ENCODE data around the gene RTEL1.

The RTEL1 gene

DNA sequence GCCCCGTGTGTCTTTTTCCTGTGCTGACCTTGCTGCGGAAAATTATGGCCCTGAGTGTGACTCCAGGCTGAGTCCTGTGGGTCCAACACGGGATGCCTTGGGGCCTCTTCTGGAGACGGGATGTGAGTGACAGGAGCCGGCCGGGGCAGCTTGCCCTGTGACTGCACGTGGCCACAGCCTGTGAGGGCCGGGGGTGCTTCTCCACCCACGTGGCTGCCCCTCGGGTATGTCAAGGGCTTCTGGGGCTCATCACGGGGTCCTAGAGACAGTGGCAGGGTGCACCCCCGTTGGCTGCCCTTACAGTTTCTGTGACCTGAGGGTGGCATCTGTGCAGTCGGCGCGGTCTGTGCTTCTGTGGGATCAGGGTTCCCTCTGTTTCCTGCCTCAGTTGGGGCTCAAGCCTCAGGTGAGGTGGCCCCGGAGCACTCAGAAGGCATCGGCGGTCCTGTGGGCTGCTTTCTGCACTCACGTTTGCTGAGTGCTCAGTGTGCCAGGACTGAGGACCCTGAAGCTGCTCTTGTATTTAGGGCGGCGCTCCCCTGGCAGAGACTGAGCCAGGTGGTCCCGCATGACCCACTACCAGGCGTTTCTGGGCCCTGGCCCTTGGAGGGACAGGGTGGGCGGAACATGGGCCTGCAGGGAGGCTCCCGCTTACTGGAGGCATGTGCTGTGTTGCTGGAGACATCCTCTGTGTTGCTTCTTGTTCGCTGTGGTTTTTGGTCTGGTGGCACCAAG, 5.4 kb downstream of the RTEL1 start:
- peaks cover 16 to 83% (median 63%) of the 10 kb centered on the region in 3 donors for H3K36me3 ChIP-seq
- no peaks in the 10 kb centered on the region for H3K9me3 ChIP-seq
- H3K4me1 ChIP-seq: peaks cover 0 to 19% (median 11%) of the 10 kb centered on the region in 4 donors
- intact Hi-C loops (cut with DNase I; ENCODE audit: low total_unique reads): no loop called here
- TF ChIP-seq, protein P1, sequence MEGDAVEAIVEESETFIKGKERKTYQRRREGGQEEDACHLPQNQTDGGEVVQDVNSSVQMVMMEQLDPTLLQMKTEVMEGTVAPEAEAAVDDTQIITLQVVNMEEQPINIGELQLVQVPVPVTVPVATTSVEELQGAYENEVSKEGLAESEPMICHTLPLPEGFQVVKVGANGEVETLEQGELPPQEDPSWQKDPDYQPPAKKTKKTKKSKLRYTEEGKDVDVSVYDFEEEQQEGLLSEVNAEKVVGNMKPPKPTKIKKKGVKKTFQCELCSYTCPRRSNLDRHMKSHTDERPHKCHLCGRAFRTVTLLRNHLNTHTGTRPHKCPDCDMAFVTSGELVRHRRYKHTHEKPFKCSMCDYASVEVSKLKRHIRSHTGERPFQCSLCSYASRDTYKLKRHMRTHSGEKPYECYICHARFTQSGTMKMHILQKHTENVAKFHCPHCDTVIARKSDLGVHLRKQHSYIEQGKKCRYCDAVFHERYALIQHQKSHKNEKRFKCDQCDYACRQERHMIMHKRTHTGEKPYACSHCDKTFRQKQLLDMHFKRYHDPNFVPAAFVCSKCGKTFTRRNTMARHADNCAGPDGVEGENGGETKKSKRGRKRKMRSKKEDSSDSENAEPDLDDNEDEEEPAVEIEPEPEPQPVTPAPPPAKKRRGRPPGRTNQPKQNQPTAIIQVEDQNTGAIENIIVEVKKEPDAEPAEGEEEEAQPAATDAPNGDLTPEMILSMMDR (IDR thresholded peaks at IDR 0.05): no peak
- no peak for DNase-seq
- H3K27me3 ChIP-seq: no peaks in the 10 kb centered on the region
- no peak overlapping the region for H3K27ac ChIP-seq
- H3K4me3 ChIP-seq: no peak overlapping the region

DNA sequence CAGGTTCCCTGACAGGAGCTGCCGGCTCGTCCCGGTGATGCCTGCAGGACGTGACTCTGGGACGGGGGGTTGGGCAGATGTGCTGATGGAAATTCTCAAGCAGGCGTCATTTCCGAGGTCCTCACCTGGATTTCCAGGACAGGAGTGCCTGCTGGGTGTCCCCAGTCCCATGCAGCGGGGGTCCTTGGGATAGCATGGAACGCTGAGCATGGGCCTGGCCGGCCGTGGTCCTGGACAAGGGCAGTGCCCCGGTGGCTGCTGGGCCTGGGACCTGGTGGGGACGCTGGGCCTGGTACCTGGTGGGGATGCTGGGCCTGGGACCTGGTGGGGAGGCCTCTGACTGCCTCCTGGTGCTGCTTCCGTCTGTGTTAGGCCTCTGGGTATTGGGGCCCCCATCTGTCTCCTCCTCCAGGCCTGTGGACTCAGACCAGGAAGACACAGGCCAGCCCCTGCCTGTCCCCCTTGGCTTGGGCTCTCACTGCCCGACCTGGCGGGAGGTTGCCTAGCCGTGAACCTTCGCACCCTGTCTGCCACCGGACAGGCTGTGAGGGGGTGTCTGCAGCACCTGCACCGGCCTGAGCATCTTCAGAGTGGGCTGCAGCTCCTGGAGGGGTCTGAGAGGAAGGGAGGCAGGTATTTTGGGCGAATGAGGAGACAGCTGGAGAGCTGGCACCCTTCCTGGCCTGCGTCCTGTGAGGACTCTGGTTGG, 6.2 kb downstream of the RTEL1 start:
- peaks cover 21 to 91% (median 71%) of the 10 kb centered on the region in 3 donors for H3K36me3 ChIP-seq
- intact Hi-C loops (cut with DNase I; ENCODE audit: low total_unique reads): no loop called here

DNA sequence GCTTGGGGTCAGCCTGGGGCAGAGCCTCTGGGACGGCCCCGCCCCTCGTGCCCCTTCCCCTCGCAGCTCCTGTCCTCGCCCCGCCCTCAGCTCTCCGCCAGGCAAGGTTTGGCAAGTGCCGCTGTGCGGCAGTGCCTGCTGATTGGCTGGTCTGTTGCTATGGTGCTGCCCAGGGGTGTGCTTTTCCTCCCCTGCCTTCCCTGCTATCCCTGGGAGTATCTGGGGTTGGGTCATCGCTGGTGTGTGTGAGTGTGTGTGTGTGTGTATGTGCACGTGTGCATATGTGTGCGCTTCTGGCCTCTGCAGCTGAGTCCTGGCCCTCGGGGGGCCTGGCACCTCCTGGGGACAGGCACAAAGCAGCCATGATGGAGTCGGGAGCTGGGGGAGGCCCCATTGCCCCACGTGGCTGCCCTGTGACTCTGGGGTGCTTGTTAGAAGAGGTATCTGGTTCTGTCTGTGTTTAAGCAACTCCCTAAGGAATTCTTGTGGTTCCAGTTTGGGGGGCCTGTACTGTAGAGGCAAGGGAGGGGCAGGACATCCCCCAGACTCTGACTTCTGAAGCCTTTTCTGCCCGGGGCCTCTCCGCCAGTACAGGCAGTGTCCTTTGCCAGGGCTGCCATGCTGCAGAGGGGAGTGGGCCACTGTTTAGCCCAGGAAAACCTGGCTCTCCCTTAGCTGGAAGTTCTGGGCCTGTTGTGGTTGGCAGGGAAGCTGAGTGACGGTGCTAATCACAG, 6.9 kb downstream of the RTEL1 start:
- Histone ChIP-seq H3K27me3 (no peaks in the 10 kb centered on the region), H3K4me1 (peaks cover 0 to 6% (median 0%) of the 10 kb centered on the region in 4 donors), H3K9me3 (no peaks in the 10 kb centered on the region), H3K27ac (no peak overlapping the region), H3K36me3 (peaks cover 21 to 93% (median 71%) of the 10 kb centered on the region in 3 donors), H3K4me3 (no peak overlapping the region)
- intact Hi-C loops (cut with DNase I; ENCODE audit: low total_unique reads): no loop called here
- DNase-seq: no peak
- TF ChIP-seq, protein P1 (IDR thresholded peaks at IDR 0.05): no peak

More for the DNA sequence above, 6.2 kb downstream of the RTEL1 start:
- Histone ChIP-seq H3K4me3 (no peak overlapping the region), H3K27me3 (no peaks in the 10 kb centered on the region), H3K9me3 (no peaks in the 10 kb centered on the region), H3K27ac (no peak overlapping the region), H3K4me1 (peaks cover 0 to 13% (median 5%) of the 10 kb centered on the region in 4 donors)
- TF ChIP-seq, protein P1 (IDR thresholded peaks at IDR 0.05): no peak
- no peak for DNase-seq

DNA sequence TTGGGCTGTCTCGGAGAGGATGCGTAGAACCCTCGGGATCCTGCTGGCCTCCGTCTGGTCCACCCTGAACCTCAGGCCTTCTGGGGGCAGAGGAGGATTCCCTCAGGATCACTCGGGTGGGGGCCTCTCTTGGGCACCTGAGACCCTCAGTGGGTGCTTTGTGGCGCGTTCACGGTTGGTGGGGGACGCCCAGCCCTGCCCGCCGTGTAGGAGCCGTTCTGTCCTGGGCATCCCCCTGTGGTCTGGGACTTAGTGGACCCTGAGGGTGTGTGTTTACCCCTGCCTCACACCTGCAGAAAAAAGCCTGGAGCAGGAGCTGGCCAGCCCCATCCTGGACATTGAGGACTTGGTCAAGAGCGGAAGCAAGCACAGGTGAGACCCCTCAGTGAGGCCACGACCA, 7.6 kb downstream of the RTEL1 start:
- no peaks in the 10 kb centered on the region for H3K4me1 ChIP-seq
- DNase-seq: no peak
- no peak overlapping the region for H3K4me3 ChIP-seq
- H3K36me3 ChIP-seq: peaks cover 21 to 93% (median 71%) of the 10 kb centered on the region in 3 donors
- H3K9me3 ChIP-seq: no peaks in the 10 kb centered on the region
- intact Hi-C loops (cut with DNase I; ENCODE audit: low total_unique reads): no loop called here
- TF ChIP-seq, protein P1 (IDR thresholded peaks at IDR 0.05): no peak
- no peak overlapping the region for H3K27ac ChIP-seq
- no peaks in the 10 kb centered on the region for H3K27me3 ChIP-seq

DNA sequence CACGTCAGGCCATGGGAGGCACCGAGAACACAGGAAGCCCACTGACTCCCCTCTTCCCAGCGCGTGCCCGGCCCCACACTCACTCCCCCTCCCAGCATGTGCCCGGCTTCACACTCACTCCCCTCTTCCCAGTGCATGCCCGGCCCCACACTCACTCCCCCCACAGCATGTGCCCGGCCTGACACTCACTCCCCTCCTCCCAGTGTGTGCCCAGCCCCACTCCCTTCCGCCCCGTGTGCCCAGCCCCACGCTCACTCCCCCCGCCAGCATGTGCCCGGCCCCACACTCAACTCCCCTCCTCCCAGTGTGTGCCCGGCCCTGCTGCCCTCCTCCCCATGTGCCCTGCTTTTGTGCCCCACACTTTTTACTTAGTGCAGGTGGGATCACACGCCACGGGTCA, 9.7 kb downstream of the RTEL1 start:
- H3K4me1 ChIP-seq: no peaks in the 10 kb centered on the region
- TF ChIP-seq, protein P1 (IDR thresholded peaks at IDR 0.05): no peak
- intact Hi-C loops (cut with DNase I; ENCODE audit: low total_unique reads): no loop called here
- no peak overlapping the region for H3K4me3 ChIP-seq
- H3K27ac ChIP-seq: no peak overlapping the region
- peaks cover 25 to 88% (median 63%) of the 10 kb centered on the region in 3 donors for H3K36me3 ChIP-seq
- no peaks in the 10 kb centered on the region for H3K9me3 ChIP-seq
- DNase-seq: no peak
- no peaks in the 10 kb centered on the region for H3K27me3 ChIP-seq
